ENCODE measurements around the gene DLG2.

The DLG2 gene

GRCh38 chr11:83941050-83941449 is 1686.1 kb downstream of the DLG2 start:
- H3K36me3 ChIP-seq (ENCODE audit: control insufficient read depth in 2 of 2, insufficient read depth in 2 of 2, low read length in 2 of 2): no peaks in the 10 kb centered on the region

GRCh38 chr11:83938148-83938547 is 1689.0 kb downstream of the DLG2 start:
- Histone ChIP-seq H3K9me3 (ENCODE audit: control insufficient read depth in 2 of 2, low read length in 2 of 2) (no peaks in the 10 kb centered on the region), H3K9ac (ENCODE audit: low read depth in 1 of 2, low read length in 2 of 2) (no peak overlapping the region), H3K27ac (ENCODE audit: low read depth in 2 of 2, low read length in 2 of 2) (no peak overlapping the region), H3K36me3 (ENCODE audit: control insufficient read depth in 2 of 2, insufficient read depth in 2 of 2, low read length in 2 of 2) (no peaks in the 10 kb centered on the region), H3K4me1 (ENCODE audit: control insufficient read depth in 2 of 2, insufficient read depth in 2 of 2, low read length in 2 of 2) (no peaks in the 10 kb centered on the region), H3K27me3 (ENCODE audit: control insufficient read depth in 2 of 2, insufficient read depth in 2 of 2, low read length in 2 of 2) (no peaks in the 10 kb centered on the region), H3K4me3 (ENCODE audit: low read length in 2 of 2) (no peak overlapping the region)

More at GRCh38 chr11:83941050-83941449, 1686.1 kb downstream of the DLG2 start:
- Histone ChIP-seq H3K27ac (ENCODE audit: low read depth in 2 of 2, low read length in 2 of 2) (no peak overlapping the region), H3K27me3 (ENCODE audit: control insufficient read depth in 2 of 2, insufficient read depth in 2 of 2, low read length in 2 of 2) (no peaks in the 10 kb centered on the region), H3K4me3 (ENCODE audit: low read length in 2 of 2) (no peak overlapping the region), H3K4me1 (ENCODE audit: control insufficient read depth in 2 of 2, insufficient read depth in 2 of 2, low read length in 2 of 2) (no peaks in the 10 kb centered on the region), H3K9ac (ENCODE audit: low read depth in 1 of 2, low read length in 2 of 2) (no peak overlapping the region), H3K9me3 (ENCODE audit: control insufficient read depth in 2 of 2, low read length in 2 of 2) (no peaks in the 10 kb centered on the region)

GRCh38 chr11:83933008-83933407 is 1694.1 kb downstream of the DLG2 start:
- Histone ChIP-seq H3K4me1 (ENCODE audit: control insufficient read depth in 2 of 2, insufficient read depth in 2 of 2, low read length in 2 of 2) (no peaks in the 10 kb centered on the region), H3K27ac (ENCODE audit: low read depth in 2 of 2, low read length in 2 of 2) (no peak overlapping the region), H3K36me3 (ENCODE audit: control insufficient read depth in 2 of 2, insufficient read depth in 2 of 2, low read length in 2 of 2) (no peaks in the 10 kb centered on the region), H3K4me3 (ENCODE audit: low read length in 2 of 2) (no peak overlapping the region), H3K27me3 (ENCODE audit: control insufficient read depth in 2 of 2, insufficient read depth in 2 of 2, low read length in 2 of 2) (no peaks in the 10 kb centered on the region), H3K9me3 (ENCODE audit: control insufficient read depth in 2 of 2, low read length in 2 of 2) (no peaks in the 10 kb centered on the region), H3K9ac (ENCODE audit: low read depth in 1 of 2, low read length in 2 of 2) (no peak overlapping the region)

GRCh38 chr11:83927422-83927821 is 1699.7 kb downstream of the DLG2 start:
- no peak overlapping the region for H3K4me3 ChIP-seq (ENCODE audit: low read length in 2 of 2)
- no peaks in the 10 kb centered on the region for H3K9me3 ChIP-seq (ENCODE audit: control insufficient read depth in 2 of 2, low read length in 2 of 2)
- no peak overlapping the region for H3K27ac ChIP-seq (ENCODE audit: low read depth in 2 of 2, low read length in 2 of 2)
- no peaks in the 10 kb centered on the region for H3K4me1 ChIP-seq (ENCODE audit: control insufficient read depth in 2 of 2, insufficient read depth in 2 of 2, low read length in 2 of 2)
- H3K27me3 ChIP-seq (ENCODE audit: control insufficient read depth in 2 of 2, insufficient read depth in 2 of 2, low read length in 2 of 2): no peaks in the 10 kb centered on the region
- no peaks in the 10 kb centered on the region for H3K36me3 ChIP-seq (ENCODE audit: control insufficient read depth in 2 of 2, insufficient read depth in 2 of 2, low read length in 2 of 2)
- no peak overlapping the region for H3K9ac ChIP-seq (ENCODE audit: low read depth in 1 of 2, low read length in 2 of 2)

GRCh38 chr11:83924795-83925542 is 1702.2 kb downstream of the DLG2 start:
- no peak overlapping the region for H3K4me3 ChIP-seq (ENCODE audit: low read length in 2 of 2)
- H3K27me3 ChIP-seq (ENCODE audit: control insufficient read depth in 2 of 2, insufficient read depth in 2 of 2, low read length in 2 of 2): no peaks in the 10 kb centered on the region
- no peaks in the 10 kb centered on the region for H3K9me3 ChIP-seq (ENCODE audit: control insufficient read depth in 2 of 2, low read length in 2 of 2)
- H3K9ac ChIP-seq (ENCODE audit: low read depth in 1 of 2, low read length in 2 of 2): no peak overlapping the region
- H3K4me1 ChIP-seq (ENCODE audit: control insufficient read depth in 2 of 2, insufficient read depth in 2 of 2, low read length in 2 of 2): no peaks in the 10 kb centered on the region
- no peak overlapping the region for H3K27ac ChIP-seq (ENCODE audit: low read depth in 2 of 2, low read length in 2 of 2)
- no peaks in the 10 kb centered on the region for H3K36me3 ChIP-seq (ENCODE audit: control insufficient read depth in 2 of 2, insufficient read depth in 2 of 2, low read length in 2 of 2)

- no peaks in the 10 kb centered on the region for H3K4me1 ChIP-seq (ENCODE audit: control insufficient read depth in 2 of 2, insufficient read depth in 2 of 2, low read length in 2 of 2)
Measured at GRCh38 chr11:83923961-83924360, 1703.2 kb downstream of the DLG2 start.

GRCh38 chr11:83922953-83923352 is 1704.2 kb downstream of the DLG2 start:
- no peak overlapping the region for H3K4me3 ChIP-seq (ENCODE audit: low read length in 2 of 2)
- H3K36me3 ChIP-seq (ENCODE audit: control insufficient read depth in 2 of 2, insufficient read depth in 2 of 2, low read length in 2 of 2): no peaks in the 10 kb centered on the region
- no peaks in the 10 kb centered on the region for H3K9me3 ChIP-seq (ENCODE audit: control insufficient read depth in 2 of 2, low read length in 2 of 2)
- no peaks in the 10 kb centered on the region for H3K4me1 ChIP-seq (ENCODE audit: control insufficient read depth in 2 of 2, insufficient read depth in 2 of 2, low read length in 2 of 2)
- no peak overlapping the region for H3K9ac ChIP-seq (ENCODE audit: low read depth in 1 of 2, low read length in 2 of 2)
- H3K27ac ChIP-seq (ENCODE audit: low read depth in 2 of 2, low read length in 2 of 2): no peak overlapping the region
- no peaks in the 10 kb centered on the region for H3K27me3 ChIP-seq (ENCODE audit: control insufficient read depth in 2 of 2, insufficient read depth in 2 of 2, low read length in 2 of 2)

More at GRCh38 chr11:83923961-83924360, 1703.2 kb downstream of the DLG2 start:
- H3K9ac ChIP-seq (ENCODE audit: low read depth in 1 of 2, low read length in 2 of 2): no peak overlapping the region
- H3K9me3 ChIP-seq (ENCODE audit: control insufficient read depth in 2 of 2, low read length in 2 of 2): no peaks in the 10 kb centered on the region
- H3K4me3 ChIP-seq (ENCODE audit: low read length in 2 of 2): no peak overlapping the region
- H3K36me3 ChIP-seq (ENCODE audit: control insufficient read depth in 2 of 2, insufficient read depth in 2 of 2, low read length in 2 of 2): no peaks in the 10 kb centered on the region
- H3K27me3 ChIP-seq (ENCODE audit: control insufficient read depth in 2 of 2, insufficient read depth in 2 of 2, low read length in 2 of 2): no peaks in the 10 kb centered on the region
- H3K27ac ChIP-seq (ENCODE audit: low read depth in 2 of 2, low read length in 2 of 2): no peak overlapping the region

GRCh38 chr11:83922318-83922717 is 1704.8 kb downstream of the DLG2 start:
- Histone ChIP-seq H3K4me3 (ENCODE audit: low read length in 2 of 2) (no peak overlapping the region), H3K4me1 (ENCODE audit: control insufficient read depth in 2 of 2, insufficient read depth in 2 of 2, low read length in 2 of 2) (no peaks in the 10 kb centered on the region), H3K27ac (ENCODE audit: low read depth in 2 of 2, low read length in 2 of 2) (no peak overlapping the region), H3K27me3 (ENCODE audit: control insufficient read depth in 2 of 2, insufficient read depth in 2 of 2, low read length in 2 of 2) (no peaks in the 10 kb centered on the region), H3K9ac (ENCODE audit: low read depth in 1 of 2, low read length in 2 of 2) (no peak overlapping the region), H3K9me3 (ENCODE audit: control insufficient read depth in 2 of 2, low read length in 2 of 2) (no peaks in the 10 kb centered on the region), H3K36me3 (ENCODE audit: control insufficient read depth in 2 of 2, insufficient read depth in 2 of 2, low read length in 2 of 2) (no peaks in the 10 kb centered on the region)

GRCh38 chr11:83921447-83922192 is 1705.5 kb downstream of the DLG2 start:
- Histone ChIP-seq H3K4me3 (ENCODE audit: low read length in 2 of 2) (no peak overlapping the region), H3K27ac (ENCODE audit: low read depth in 2 of 2, low read length in 2 of 2) (no peak overlapping the region), H3K36me3 (ENCODE audit: control insufficient read depth in 2 of 2, insufficient read depth in 2 of 2, low read length in 2 of 2) (no peaks in the 10 kb centered on the region), H3K27me3 (ENCODE audit: control insufficient read depth in 2 of 2, insufficient read depth in 2 of 2, low read length in 2 of 2) (no peaks in the 10 kb centered on the region), H3K9me3 (ENCODE audit: control insufficient read depth in 2 of 2, low read length in 2 of 2) (no peaks in the 10 kb centered on the region), H3K9ac (ENCODE audit: low read depth in 1 of 2, low read length in 2 of 2) (no peak overlapping the region), H3K4me1 (ENCODE audit: control insufficient read depth in 2 of 2, insufficient read depth in 2 of 2, low read length in 2 of 2) (no peaks in the 10 kb centered on the region)

- Histone ChIP-seq H3K9me3 (ENCODE audit: control insufficient read depth in 2 of 2, low read length in 2 of 2) (no peaks in the 10 kb centered on the region), H3K4me1 (ENCODE audit: control insufficient read depth in 2 of 2, insufficient read depth in 2 of 2, low read length in 2 of 2) (no peaks in the 10 kb centered on the region), H3K9ac (ENCODE audit: low read depth in 1 of 2, low read length in 2 of 2) (no peak overlapping the region), H3K27ac (ENCODE audit: low read depth in 2 of 2, low read length in 2 of 2) (no peak overlapping the region), H3K4me3 (ENCODE audit: low read length in 2 of 2) (no peak overlapping the region), H3K27me3 (ENCODE audit: control insufficient read depth in 2 of 2, insufficient read depth in 2 of 2, low read length in 2 of 2) (no peaks in the 10 kb centered on the region), H3K36me3 (ENCODE audit: control insufficient read depth in 2 of 2, insufficient read depth in 2 of 2, low read length in 2 of 2) (no peaks in the 10 kb centered on the region)
Measured at GRCh38 chr11:83918476-83918875, 1708.7 kb downstream of the DLG2 start.

All from mucosa of rectum (tissue), 2 donors.